ENCODE measurements around the gene C6orf163. TPM values are rescaled to one million over a fixed set of nuclear protein-coding genes. Genes with fewer than 3 reads are reported as not detected.

Gene C6orf163
- total RNA-seq: 1.00 and 2.1 TPM in 2 replicates

GRCh38 chr6:87344731-87345130 lies at the start of gene C6orf163:
Gene C6orf163 (plus strand): TSS chr6:87344813. CDS start chr6:87345100, 287 bp downstream.

GRCh38 chr6:87322304-87323212 lies 22.1 kb upstream of the C6orf163 start, which contains the start of gene SMIM8:
Gene SMIM8 (plus strand): TSS chr6:87322588. CDS start chr6:87337032, 14,444 bp downstream.

GRCh38 chr6:87407901-87408720 lies 63.5 kb downstream of the C6orf163 start, which contains the start of gene CFAP206:
Gene CFAP206 (plus strand): TSS chr6:87407972. CDS start chr6:87409840, 1,868 bp downstream.

Other genes with a start within 250 kb of the C6orf163 start
- gene CGA, start 249.7 kb upstream of the C6orf163 start, total RNA-seq: 0.77 TPM in 1 of 2 replicates, not detected in the other
- gene ZNF292, start 189.2 kb upstream of the C6orf163 start, total RNA-seq: 31.3 and 37.9 TPM in 2 replicates
- gene SMIM8, start 22.2 kb upstream of the C6orf163 start, total RNA-seq: 6.4 and 7.2 TPM in 2 replicates
- gene GJB7, start 15.5 kb upstream of the C6orf163 start, total RNA-seq: not detected in 2 replicates
- 0.37 and 0.66 TPM in 2 replicates for gene CFAP206, start 63.2 kb downstream of the C6orf163 start, total RNA-seq
- 15.9 and 22.7 TPM in 2 replicates for gene SLC35A1, start 128.2 kb downstream of the C6orf163 start, total RNA-seq
- gene RARS2, start 245.2 kb downstream of the C6orf163 start, total RNA-seq: 39.5 and 47.2 TPM in 2 replicates
- gene ORC3, start 245.3 kb downstream of the C6orf163 start, total RNA-seq: 23.1 and 30.2 TPM in 2 replicates

Data from uterine smooth muscle cell (primary cell).